K562 (cell line): Measurements from ENCODE around the gene IFI27L2. TPM values are rescaled to one million over a fixed set of nuclear protein-coding genes. Genes with fewer than 3 reads are reported as not detected.

Experiments used
- ATF3 ChIP-seq, 2 experiments: fragments of 450-650 bp in 1 of 2; sonication (generic) in 1 of 2; formaldehyde crosslinking in 1 of 2; IDR thresholded peaks in 1 of 2; conservative IDR thresholded peaks in 1 of 2; 2 replicates each; pipeline versions ENCODE4 v1.6.1 to v1.8.1; 2016 to 2023; ENCODE audit warnings: mild to moderate bottlenecking in 2 of 2, moderate library complexity in 2 of 2, inconsistent platforms in 1 of 2, missing genetic modification reagents in 1 of 2
- CREB1 ChIP-seq, 2 experiments: sonication (generic) in 1 of 2; formaldehyde crosslinking in 1 of 2; IDR thresholded peaks; 2 replicates each; pipeline versions ENCODE4 v1.6.1 to v1.8.0; 2012 to 2022; ENCODE audit warnings: inconsistent platforms in 1 of 2, mild to moderate bottlenecking in 1 of 2, missing genetic modification reagents in 1 of 2, moderate library complexity in 1 of 2
- CREM ChIP-seq: IDR thresholded peaks from 2 replicates; pipeline ENCODE4 v1.6.1; 2014; ENCODE audit warnings: antibody characterized with exemption, low read depth
- ESRRB ChIP-seq: fragments of 250-450 bp; sonication (Bioruptor Pico); IDR thresholded peaks from 2 replicates; pipeline ENCODE4 v1.5.0; 2020; ENCODE audit warnings: mild to moderate bottlenecking, moderate library complexity, borderline replicate concordance
- FOXK2 ChIP-seq, 2 experiments: fragments of 450-650 bp; IDR thresholded peaks in 1 of 2; conservative IDR thresholded peaks in 1 of 2; 2 replicates each; pipeline ENCODE4 v1.6.1; 2016; ENCODE audit warnings: low read depth in 2 of 2, mild to moderate bottlenecking in 1 of 2
- GABPB1 ChIP-seq: sonication (generic); formaldehyde crosslinking; IDR thresholded peaks from 2 replicates; pipeline ENCODE4 v1.8.0; 2022; ENCODE audit warnings: mild to moderate bottlenecking, missing genetic modification reagents
- HDAC3 ChIP-seq: fragments of 450-650 bp; IDR thresholded peaks from 2 replicates; pipeline ENCODE4 v1.6.1; 2018; ENCODE audit warnings: borderline replicate concordance, mild to moderate bottlenecking, moderate library complexity; ENCODE audit not compliant: partially characterized antibody
- HNRNPLL ChIP-seq: fragments of 200-400 bp; formaldehyde crosslinking; IDR thresholded peaks from 2 replicates; pipeline ENCODE4 v1.6.1; 2017; ENCODE audit warnings: low read length, low read depth, mild to moderate bottlenecking; ENCODE audit not compliant: poor library complexity, severe bottlenecking
- JUND ChIP-seq, 2 experiments: IDR thresholded peaks; 2 replicates in 1 of 2; 3 replicates in 1 of 2; pipeline ENCODE4 v1.6.1; 2011; ENCODE audit warnings: borderline replicate concordance in 2 of 2, low read depth in 2 of 2, low read length in 2 of 2, improper control_type of control experiment in 1 of 2, missing biosample characterization in 1 of 2, missing genetic modification characterization in 1 of 2, missing genetic modification reagents in 1 of 2
- LARP7 ChIP-seq: fragments of 450-650 bp; IDR thresholded peaks from 2 replicates; pipeline ENCODE4 v1.6.1; 2016
- NR2C2 ChIP-seq, 2 experiments: fragments of 200-800 bp in 1 of 2; sonication (Bioruptor generic) in 1 of 2; sonication (generic) in 1 of 2; formaldehyde crosslinking in 1 of 2; IDR thresholded peaks; 2 replicates each; pipeline versions ENCODE4 v1.6.1 to v1.8.0; 2016 to 2022; ENCODE audit warnings: mild to moderate bottlenecking in 1 of 2, missing compliant biosample characterization in 1 of 2, missing genetic modification characterization in 1 of 2, missing genetic modification reagents in 1 of 2
- NRF1 ChIP-seq, 2 experiments: fragments of 450-650 bp; IDR thresholded peaks in 1 of 2; conservative IDR thresholded peaks in 1 of 2; 2 replicates each; pipeline ENCODE4 v1.6.1; 2014; ENCODE audit warnings: mild to moderate bottlenecking in 2 of 2
- POLR3A ChIP-seq: IDR thresholded peaks from 2 replicates; pipeline ENCODE4 v1.6.1; 2011; ENCODE audit warnings: borderline replicate concordance, mild to moderate bottlenecking, moderate library complexity; ENCODE audit not compliant: insufficient read length, insufficient read depth; ENCODE audit errors: extremely low read depth
- YY1 ChIP-seq, 3 experiments: IDR thresholded peaks; 2 replicates each; pipeline ENCODE4 v1.6.1; 2011; ENCODE audit warnings: low read length in 2 of 3, mild to moderate bottlenecking in 2 of 3, moderate library complexity in 2 of 3, borderline replicate concordance in 1 of 3, control low read depth in 1 of 3, low read depth in 1 of 3; ENCODE audit not compliant: insufficient read depth in 3 of 3, insufficient replicate concordance in 2 of 3, control insufficient read depth in 1 of 3, insufficient read length in 1 of 3; ENCODE audit errors: extremely low read depth in 1 of 3
- ZBTB2 ChIP-seq: fragments of 450-650 bp; IDR thresholded peaks from 2 replicates; pipeline ENCODE4 v1.6.1; 2016; ENCODE audit warnings: antibody characterized with exemption
- ZFP36 ChIP-seq: fragments of 150-350 bp; IDR thresholded peaks from 2 replicates; pipeline ENCODE4 v1.6.1; 2018; ENCODE audit warnings: low read length, low read depth; ENCODE audit not compliant: partially characterized antibody
- ZNF197 ChIP-seq: fragments of 200-800 bp; sonication (Bioruptor generic); IDR thresholded peaks from 2 replicates; pipeline ENCODE4 v1.6.1; 2016; ENCODE audit warnings: low read depth, missing genetic modification characterization, missing compliant biosample characterization
- ZNF24 ChIP-seq: fragments of 450-650 bp; IDR thresholded peaks from 2 replicates; pipeline ENCODE4 v1.6.1; 2016
- ZNF436 ChIP-seq: fragments of 250-450, 450-650 bp; sonication (Bioruptor Pico); formaldehyde crosslinking; IDR thresholded peaks from 2 replicates; pipeline ENCODE4 v1.7.0; 2020; ENCODE audit warnings: mild to moderate bottlenecking
- ZNF780A ChIP-seq: fragments of 250-450 bp; sonication (Bioruptor Pico); IDR thresholded peaks from 2 replicates; pipeline ENCODE4 v1.5.0; 2021; ENCODE audit warnings: mild to moderate bottlenecking
- polyA plus RNA-seq, 8 experiments: library from polyadenylated mRNA; depleted of rRNA in 4 of 8; stranded (reverse) in 5 of 8; unstranded in 3 of 8; fragments of >200 nt; fragmentation: Nextera tagmentation in 2 of 8; fragmentation: Illumina TruSeq in 1 of 8; extraction: Ambion mirVana in 2 of 8; extraction: Trizol in 1 of 8; gene quantifications; 2 replicates each; pipeline versions ENCODE4 v1.2.1 to v1.2.3, GENCODE V29; 2011 to 2014; ENCODE audit warnings: inconsistent platforms in 1 of 8, missing spikeins in 1 of 8
- total RNA-seq, 7 experiments: library from RNA; depleted of rRNA in 6 of 7; stranded (reverse); fragments of >200 nt in 6 of 7; fragmentation: Illumina TruSeq in 2 of 7; extraction: Trizol in 2 of 7; gene quantifications; 2 replicates each; pipeline versions ENCODE4 v1.2.1 to v1.2.3, GENCODE V29; 2011 to 2021; ENCODE audit warnings: low replicate concordance in 1 of 7
- TF ChIP-seq, protein P1 (sequence below), 2 experiments: fragments of 250-450 bp in 1 of 2; fragments of 450-650 bp in 1 of 2; sonication (Bioruptor Pico) in 1 of 2; IDR thresholded peaks; 2 replicates each; pipeline versions ENCODE4 v1.6.1 to v1.8.0; 2016 to 2021; ENCODE audit warnings: mild to moderate bottlenecking in 2 of 2, moderate library complexity in 2 of 2, missing compliant biosample characterization in 1 of 2, missing genetic modification characterization in 1 of 2

IFI27L2 gene
- total and polyA plus RNA-seq, 9 of the 15 experiments (the other 6 are each of a cell fraction or from before 2014, with no cell fraction given) = 1.0 to 9.3 (median 4.1) TPM

DNA sequence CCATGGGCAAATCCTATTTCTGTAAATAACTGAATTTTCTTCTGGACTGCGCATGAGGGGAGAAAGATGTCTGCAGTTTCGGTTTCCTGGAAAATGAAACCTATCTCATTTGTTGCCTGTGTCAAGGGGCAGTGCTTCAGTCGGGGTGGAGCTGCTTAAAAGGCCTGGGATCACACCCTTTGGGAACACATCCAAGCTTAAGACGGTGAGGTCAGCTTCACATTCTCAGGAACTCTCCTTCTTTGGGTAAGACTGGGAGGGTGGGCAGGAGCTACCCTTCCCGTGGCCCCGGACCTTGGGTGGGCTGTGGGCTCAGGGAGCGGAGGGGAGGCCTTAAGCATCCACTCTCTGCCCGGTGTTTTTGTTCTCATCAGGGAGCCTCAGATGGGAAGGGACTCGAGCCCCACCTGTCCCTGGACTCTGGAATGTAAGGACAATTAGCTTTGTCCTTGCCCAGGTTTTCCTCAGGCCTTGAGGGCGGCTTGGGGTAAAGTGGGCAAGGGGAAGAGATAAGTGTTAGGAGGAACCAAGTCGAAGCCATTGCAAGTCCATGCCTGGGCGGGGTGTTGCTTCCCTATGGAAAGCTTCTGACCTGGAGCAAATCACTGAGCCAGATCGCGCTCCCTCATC lies 18.7 kb downstream of the IFI27L2 start, which contains the start of gene IFI27 (continued):
- TF ChIP-seq JUND (IDR thresholded peaks at IDR 0.05; ENCODE audit: borderline replicate concordance, low read depth, low read length) (peak; percentile 45; the same call in 1 of the 2 replicates), JUND (tag; IDR thresholded peaks at IDR 0.05; ENCODE audit: borderline replicate concordance, low read depth, low read length) (no peak; the same call in 2 of the 3 replicates), ZFP36 (no peak), ZNF780A (no peak), POLR3A (no peak), LARP7 (no peak), FOXK2 (conservative IDR thresholded peaks at IDR 0.05 in 1 of 2, IDR thresholded peaks at IDR 0.05 in 1 of 2; ENCODE audit: low read depth in 2 of 2) (peak in 1 of 2 experiments; percentile 13; a peak in 1 of 4 replicates), CREB1 (IDR thresholded peaks at IDR 0.05) (no peak), CREB1 (CRISPR knock-in tag; IDR thresholded peaks at IDR 0.05) (no peak), ZBTB2 (no peak), ATF3 (IDR thresholded peaks at IDR 0.05) (peak; percentile 10; the same call in 1 of the 2 replicates), ATF3 (CRISPR knock-in tag; conservative IDR thresholded peaks at IDR 0.05) (no peak), ZNF436 (no peak), HNRNPLL (no peak), CREM (no peak), NR2C2 (CRISPR knock-in tag; IDR thresholded peaks at IDR 0.05) (no peak), NR2C2 (tag; IDR thresholded peaks at IDR 0.05) (0 out of 2 replicates have a peak, but pooled peaks have one; percentile 20), ZNF197 (CRISPR knock-in tag) (no peak), YY1 (IDR thresholded peaks at IDR 0.05; ENCODE audit: borderline replicate concordance in 1 of 3, control insufficient read depth in 1 of 3, extremely low read depth in 1 of 3, insufficient read depth in 3 of 3, insufficient read length in 1 of 3, insufficient replicate concordance in 2 of 3, low read depth in 1 of 3, low read length in 2 of 3) (peak in 1 of 3 experiments; percentile 14), NRF1 (conservative IDR thresholded peaks at IDR 0.05 in 1 of 2, IDR thresholded peaks at IDR 0.05 in 1 of 2) (peak; percentile 64 to 68), ESRRB (CRISPR knock-in tag) (no peak), HDAC3 (no peak), GABPB1 (CRISPR knock-in tag) (no peak), ZNF24 (no peak)
- TF ChIP-seq, protein P1, sequence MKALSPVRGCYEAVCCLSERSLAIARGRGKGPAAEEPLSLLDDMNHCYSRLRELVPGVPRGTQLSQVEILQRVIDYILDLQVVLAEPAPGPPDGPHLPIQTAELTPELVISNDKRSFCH (CRISPR knock-in tag; IDR thresholded peaks at IDR 0.05) = no peak
- TF ChIP-seq, protein P1 (tag; IDR thresholded peaks at IDR 0.05) = no peak
